ENCODE measurements around the gene OR2Z1. TPM values are rescaled to one million over a fixed set of nuclear protein-coding genes. Genes with fewer than 3 reads are reported as not detected.

Gene OR2Z1
- polyA plus RNA-seq, 1 of the 3 experiments (the other 2 are of a cell fraction): not detected

- Histone ChIP-seq H3F3A (replicated peaks; ENCODE audit: insufficient read depth) (no peaks in the 10 kb centered on the region), H3K36me3 (replicated peaks in 1 of 2; ENCODE audit: control insufficient read depth in 1 of 2, insufficient read depth in 2 of 2, low read length in 1 of 2) (no peaks in the 10 kb centered on the region), H3K79me2 (ENCODE audit: insufficient read depth) (no peaks in the 10 kb centered on the region), H3K9ac (no peak overlapping the region), H3K4me2 (no peak overlapping the region), H2AFZ (ENCODE audit: low read depth) (no peak overlapping the region), H3K9me2 (no peaks in the 10 kb centered on the region), H3K9me3 (no peaks in the 10 kb centered on the region), H3K27me3 (ENCODE audit: insufficient read depth) (no peaks in the 10 kb centered on the region; the same call in 1 of the 2 replicates), H3K4me3 (ENCODE audit: low read depth in 2 of 2, low read length in 1 of 2) (no peak overlapping the region), H3K27ac (ENCODE audit: low read depth in 2 of 2, low read length in 1 of 2) (no peak overlapping the region), H3K4me1 (ENCODE audit: control insufficient read depth in 1 of 2, insufficient read depth in 2 of 2, low read depth in 1 of 2, low read length in 1 of 2) (no peaks in the 10 kb centered on the region), H4K20me1 (ENCODE audit: insufficient read depth) (no peaks in the 10 kb centered on the region)
- TF ChIP-seq NFIC (IDR thresholded peaks at IDR 0.05; ENCODE audit: borderline replicate concordance) (no peak), TAF1 (IDR thresholded peaks at IDR 0.05; ENCODE audit: borderline replicate concordance, low read depth, low read length) (no peak), USF1 (IDR thresholded peaks at IDR 0.05; ENCODE audit: borderline replicate concordance, low read depth) (no peak), MEF2A (IDR thresholded peaks at IDR 0.05; ENCODE audit: borderline replicate concordance, low read depth) (no peak), FOXM1 (IDR thresholded peaks at IDR 0.05; ENCODE audit: low read depth) (no peak), GATA2 (CRISPR knock-in tag; IDR thresholded peaks at IDR 0.05) (no peak), REST (IDR thresholded peaks at IDR 0.05; ENCODE audit: low read depth, low read length) (no peak), YY1 (IDR thresholded peaks at IDR 0.05; ENCODE audit: low read depth) (no peak), NRF1 (IDR thresholded peaks at IDR 0.05; ENCODE audit: low read depth, low read length) (no peak), FOSL2 (IDR thresholded peaks at IDR 0.05; ENCODE audit: borderline replicate concordance, low read depth) (no peak), SMC3 (IDR thresholded peaks at IDR 0.05; ENCODE audit: low read depth, low read length) (no peak), TEAD4 (IDR thresholded peaks at IDR 0.05; ENCODE audit: borderline replicate concordance, insufficient read depth) (no peak), CHD2 (IDR thresholded peaks at IDR 0.05; ENCODE audit: low read length, partially characterized antibody) (no peak), POLR2AphosphoS5 (IDR thresholded peaks at IDR 0.05; ENCODE audit: low read depth, low read length) (no peak), TCF12 (IDR thresholded peaks at IDR 0.05) (no peak), RXRA (IDR thresholded peaks at IDR 0.05; ENCODE audit: borderline replicate concordance, low read depth) (no peak), RCOR1 (IDR thresholded peaks at IDR 0.05; ENCODE audit: low read length) (no peak)
- CTCF ChIA-PET: no interaction called here
- no peak for DNase-seq
- POLR2A ChIA-PET: interaction anchor here (0.6 kb wide), 1 partner anchor 90 kb away, joined by 4 read pairs; no protein-coding TSS in a partner anchor
- WGBS (ENCODE audit: low lambda C conversion rate): 3% methylated on average over 5 of the region's 5 CpGs
These were observed 40.6 kb upstream of the OR2Z1 start for GRCh38 chr19:8680676-8681344.

All from SK-N-SH (cell line).